Neuronal stem cell (in vitro differentiated cells): ENCODE results near the gene PWWP2A.

Source experiments
- DNase-seq: peaks from one replicate; pipeline ENCODE4 v3.0.0-alpha.2; 2013; ENCODE audit warnings: low spot score
- H2AFZ ChIP-seq: one replicate; pipeline ENCODE4 v1.6.1; 2013; ENCODE audit warnings: mild to moderate bottlenecking, low read length, inconsistent platforms
- H2AK5ac ChIP-seq: 2 replicates; pipeline ENCODE4 v1.6.1; 2013; ENCODE audit warnings: low read depth, mild to moderate bottlenecking, inconsistent platforms, low read length, moderate library complexity, mixed read lengths
- H2BK120ac ChIP-seq: 2 replicates; pipeline ENCODE4 v1.6.1; 2013; ENCODE audit warnings: low read depth, mild to moderate bottlenecking, inconsistent platforms, low read length, moderate library complexity, mixed read lengths
- H2BK12ac ChIP-seq: one replicate; pipeline ENCODE4 v1.6.1; 2013; ENCODE audit warnings: low read length, inconsistent platforms
- H2BK15ac ChIP-seq: 2 replicates; pipeline ENCODE4 v1.6.1; 2013; ENCODE audit warnings: mild to moderate bottlenecking, low read length, inconsistent platforms, mixed read lengths
- H2BK5ac ChIP-seq: one replicate; pipeline ENCODE4 v1.6.1; 2013; ENCODE audit warnings: inconsistent platforms, mild to moderate bottlenecking, low read length, moderate library complexity
- H3K14ac ChIP-seq: one replicate; pipeline ENCODE4 v1.6.1; 2013; ENCODE audit warnings: low read length, inconsistent platforms
- H3K18ac ChIP-seq: 2 replicates; pipeline ENCODE4 v1.6.1; 2013; ENCODE audit warnings: low read length, inconsistent platforms
- H3K23ac ChIP-seq: 2 replicates; pipeline ENCODE4 v1.6.1; 2013; ENCODE audit warnings: low read depth, mild to moderate bottlenecking, mixed read lengths, low read length, inconsistent platforms; ENCODE audit not compliant: poor library complexity
- H3K27ac ChIP-seq: replicated peaks from 3 replicates; pipeline ENCODE4 v1.5.1; 2013; ENCODE audit warnings: low read length, inconsistent platforms
- H3K27me3 ChIP-seq, 3 experiments: 2 replicates each; pipeline ENCODE4 v1.6.1; 2013; ENCODE audit warnings: low read length in 3 of 3, mild to moderate bottlenecking in 2 of 3, inconsistent platforms in 1 of 3, low read depth in 1 of 3, mixed read lengths in 1 of 3, moderate library complexity in 1 of 3; ENCODE audit not compliant: control insufficient read depth in 3 of 3, insufficient read depth in 3 of 3
- H3K36me3 ChIP-seq, 2 donors: replicated peaks in 1 of 2; 2 replicates each; pipeline ENCODE4 v1.6.1; 2013; ENCODE audit warnings: low read length in 2 of 2; ENCODE audit not compliant: control insufficient read depth in 2 of 2, insufficient read depth in 2 of 2
- H3K4ac ChIP-seq: 2 replicates; pipeline ENCODE4 v1.6.1; 2013; ENCODE audit warnings: inconsistent platforms, mild to moderate bottlenecking, low read length, moderate library complexity
- H3K4me1 ChIP-seq, 2 donors: 1 replicate in 1 of 2; 2 replicates in 1 of 2; pipeline ENCODE4 v1.6.1; 2013; ENCODE audit warnings: low read length in 2 of 2, low read depth in 1 of 2; ENCODE audit not compliant: control insufficient read depth in 2 of 2, insufficient read depth in 1 of 2
- H3K4me2 ChIP-seq: one replicate; pipeline ENCODE4 v1.6.1; 2013; ENCODE audit warnings: mild to moderate bottlenecking, low read length, inconsistent platforms; ENCODE audit not compliant: insufficient read depth, poor library complexity, severe bottlenecking
- H3K4me3 ChIP-seq, 2 donors: 2 replicates each; pipeline ENCODE4 v1.5.1; 2013; ENCODE audit warnings: low read length in 2 of 2, mild to moderate bottlenecking in 2 of 2, inconsistent platforms in 1 of 2, moderate library complexity in 1 of 2
- H3K79me1 ChIP-seq: one replicate; pipeline ENCODE4 v1.6.1; 2013; ENCODE audit warnings: low read depth, mild to moderate bottlenecking, inconsistent platforms, low read length, moderate library complexity
- H3K9ac ChIP-seq: one replicate; pipeline ENCODE4 v1.6.1; 2013; ENCODE audit warnings: mild to moderate bottlenecking, low read depth, low read length, inconsistent platforms; ENCODE audit not compliant: poor library complexity
- H3K9me3 ChIP-seq, 2 donors: replicated peaks in 1 of 2; 2 replicates each; pipeline versions ENCODE3 to v1.6.1; 2013; ENCODE audit warnings: low read length in 2 of 2, mild to moderate bottlenecking in 2 of 2, inconsistent platforms in 1 of 2, low read depth in 1 of 2, mixed read lengths in 1 of 2, moderate library complexity in 1 of 2; ENCODE audit not compliant: control insufficient read depth in 2 of 2, insufficient read depth in 1 of 2
- H4K8ac ChIP-seq: one replicate; pipeline ENCODE4 v1.6.1; 2013; ENCODE audit warnings: low read depth, mild to moderate bottlenecking, inconsistent platforms, low read length, moderate library complexity
- H4K91ac ChIP-seq: one replicate; pipeline ENCODE4 v1.6.1; 2013; ENCODE audit warnings: low read length, low read depth, mild to moderate bottlenecking, inconsistent platforms; ENCODE audit not compliant: poor library complexity
- WGBS, 2 donors: extraction: QIAGEN DNeasy Blood & Tissue Kit; methylation state at CpG; one replicate each; pipeline ENCODE4 v1.1.7; 2013; ENCODE audit warnings: missing lambda C conversion rate in 2 of 2, mixed read lengths in 1 of 2; ENCODE audit not compliant: insufficient read length in 2 of 2, insufficient replicate concordance in 1 of 2; ENCODE audit errors: extremely low coverage in 2 of 2; 5-methylcytosine and 5-hydroxymethylcytosine counted together

Gene PWWP2A

DNA sequence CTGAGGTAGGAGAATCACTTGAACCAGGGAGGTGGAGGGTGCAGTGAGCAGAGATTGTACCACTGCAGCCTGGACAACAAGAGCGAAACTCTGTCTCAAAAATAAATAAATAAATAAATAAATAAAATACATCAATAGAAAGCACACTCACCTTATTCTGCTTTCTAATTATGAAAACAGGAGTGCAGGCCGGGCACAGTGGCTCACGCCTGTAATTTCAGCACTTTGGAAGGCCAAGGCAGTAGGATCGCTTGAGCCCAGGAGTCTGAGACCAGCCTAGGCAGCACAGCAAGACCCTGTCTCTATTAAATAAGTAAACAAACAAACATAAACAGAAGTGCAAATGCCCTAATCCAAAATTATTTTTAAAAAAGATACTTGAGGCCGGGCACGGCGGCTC lies 2.3 kb downstream of the PWWP2A start:
- Histone ChIP-seq H3K27ac (no peak overlapping the region), H2BK12ac (no peak overlapping the region)

DNA sequence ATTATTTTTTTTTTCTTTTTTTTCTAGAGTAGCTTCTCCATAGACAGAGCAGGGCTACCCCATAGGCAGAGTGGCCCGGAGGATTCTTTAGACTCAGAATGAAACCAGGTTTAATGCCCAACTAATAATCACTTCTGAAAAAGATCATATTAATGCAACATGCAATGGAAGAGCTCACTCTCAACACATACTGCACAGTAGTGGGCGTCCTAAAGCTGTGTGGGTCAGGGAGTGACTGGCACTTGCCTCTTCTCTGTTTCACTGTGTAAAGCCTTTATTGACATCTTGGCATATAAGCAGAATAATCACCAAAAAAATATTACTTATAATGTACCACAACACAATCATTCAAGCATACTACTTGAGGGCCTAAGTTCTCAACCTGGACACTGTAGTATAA lies 11.1 kb downstream of the PWWP2A start:
- no peak overlapping the region for H2BK12ac ChIP-seq
- H3K27me3 ChIP-seq = no peaks in the 10 kb centered on the region
- H3K9me3 ChIP-seq = peaks cover 0 to 10% of the 10 kb centered on the region in 2 donors
- DNase-seq = no peak
- H3K4me3 ChIP-seq = no peak overlapping the region
- H3K36me3 ChIP-seq = peaks cover 8 to 77% of the 10 kb centered on the region in 2 donors
- no peak overlapping the region for H3K4ac ChIP-seq
- H2BK120ac ChIP-seq = no peak overlapping the region
- no CpG with 5 or more reads among the region's 2 CpGs for WGBS, 2 donors
- no peak overlapping the region for H4K8ac ChIP-seq
- H3K27ac ChIP-seq = no peak overlapping the region
- H2BK5ac ChIP-seq = no peak overlapping the region
- no peaks in the 10 kb centered on the region for H3K4me1 ChIP-seq
- no peak overlapping the region for H3K9ac ChIP-seq
- H3K79me1 ChIP-seq = no peaks in the 10 kb centered on the region
- H3K4me2 ChIP-seq = no peak overlapping the region
- no peak overlapping the region for H2AK5ac ChIP-seq
- no peak overlapping the region for H2BK15ac ChIP-seq
- no peak overlapping the region for H2AFZ ChIP-seq
- no peak overlapping the region for H3K14ac ChIP-seq
- H4K91ac ChIP-seq = no peak overlapping the region
- no peak overlapping the region for H3K23ac ChIP-seq
- no peak overlapping the region for H3K18ac ChIP-seq

More for the DNA sequence above, 2.3 kb downstream of the PWWP2A start:
- Histone ChIP-seq H3K4ac (no peak overlapping the region), H2AFZ (no peak overlapping the region), H3K9me3 (peaks cover 0 to 6% of the 10 kb centered on the region in 2 donors), H3K14ac (no peak overlapping the region), H3K79me1 (peaks cover 11% of the 10 kb centered on the region), H2BK15ac (no peak overlapping the region), H3K4me2 (no peak overlapping the region), H3K36me3 (peaks cover 9 to 56% of the 10 kb centered on the region in 2 donors), H3K9ac (no peak overlapping the region), H3K4me3 (no peak overlapping the region), H4K8ac (no peak overlapping the region), H4K91ac (no peak overlapping the region), H3K27me3 (no peaks in the 10 kb centered on the region), H3K23ac (no peak overlapping the region), H2BK5ac (no peak overlapping the region), H2BK120ac (no peak overlapping the region), H3K4me1 (no peaks in the 10 kb centered on the region), H2AK5ac (no peak overlapping the region), H3K18ac (no peak overlapping the region)
- no peak for DNase-seq
- no CpG with 5 or more reads among the region's 7 CpGs for WGBS, 2 donors

DNA sequence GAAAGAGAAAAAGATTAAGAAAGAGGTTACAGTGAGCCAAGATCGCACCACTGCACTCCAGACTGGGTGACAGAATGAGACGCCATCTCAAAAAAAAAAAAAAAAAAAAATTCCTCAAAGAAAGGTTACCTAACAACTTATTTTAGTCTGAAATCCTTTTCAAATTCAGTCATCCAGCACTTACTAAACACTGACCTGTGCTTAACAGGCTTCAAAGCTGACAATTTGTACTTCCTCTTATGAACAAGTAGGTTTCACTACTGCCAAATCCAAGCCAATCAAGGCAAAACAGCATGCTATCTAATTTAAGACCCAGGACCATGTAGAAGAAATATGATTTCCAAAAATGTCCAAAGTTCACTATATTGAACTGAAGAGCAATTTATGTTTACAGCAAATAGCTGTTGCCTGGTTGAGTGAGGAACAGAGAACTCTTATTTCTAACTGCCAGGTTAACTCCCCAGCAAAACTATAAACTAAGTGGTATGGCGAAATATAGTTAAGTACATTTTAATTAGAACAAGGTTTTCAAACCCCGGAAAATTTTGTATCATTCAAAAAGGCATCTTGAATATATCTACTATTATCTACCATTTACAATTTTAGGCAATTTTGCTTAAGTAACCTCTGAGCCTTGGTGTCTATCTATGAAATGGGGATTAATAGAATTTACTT lies 13.4 kb downstream of the PWWP2A start:
- no peaks in the 10 kb centered on the region for H3K4me1 ChIP-seq
- DNase-seq = no peak
- no peak overlapping the region for H3K4me2 ChIP-seq
- H3K27ac ChIP-seq = no peak overlapping the region
- no peak overlapping the region for H2BK5ac ChIP-seq
- no peak overlapping the region for H2AK5ac ChIP-seq
- H3K14ac ChIP-seq = no peak overlapping the region
- no peaks in the 10 kb centered on the region for H3K9me3 ChIP-seq
- no peak overlapping the region for H2BK120ac ChIP-seq
- H3K9ac ChIP-seq = no peak overlapping the region
- H3K36me3 ChIP-seq = peaks cover 3 to 73% of the 10 kb centered on the region in 2 donors
- H3K23ac ChIP-seq = no peak overlapping the region
- no peak overlapping the region for H2AFZ ChIP-seq
- H2BK12ac ChIP-seq = no peak overlapping the region
- no peaks in the 10 kb centered on the region for H3K27me3 ChIP-seq
- H4K8ac ChIP-seq = no peak overlapping the region
- no peak overlapping the region for H3K18ac ChIP-seq
- no CpG with 5 or more reads among the region's 4 CpGs for WGBS, 2 donors
- no peak overlapping the region for H3K4ac ChIP-seq
- H2BK15ac ChIP-seq = no peak overlapping the region
- H3K4me3 ChIP-seq = no peak overlapping the region
- no peaks in the 10 kb centered on the region for H3K79me1 ChIP-seq
- no peak overlapping the region for H4K91ac ChIP-seq

DNA sequence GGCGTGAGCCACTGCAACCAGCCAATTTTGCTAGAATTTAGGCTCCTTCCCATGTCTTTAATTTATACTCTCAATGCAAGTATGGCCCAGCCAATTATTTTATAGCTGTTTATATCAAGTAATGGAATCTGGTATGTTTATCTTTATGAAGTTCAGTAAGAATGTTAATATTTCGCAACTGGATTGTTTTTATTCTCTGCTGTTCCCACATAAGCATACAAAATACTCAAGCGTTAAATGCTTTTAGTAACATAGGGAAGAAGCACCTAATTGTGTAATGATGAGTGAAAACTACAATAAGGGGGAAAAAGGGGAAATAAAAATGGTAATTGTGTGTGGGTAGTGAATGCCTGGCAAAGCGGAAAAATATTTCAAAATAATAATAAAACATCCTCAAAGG lies 21.3 kb downstream of the PWWP2A start:
- no peak overlapping the region for H3K23ac ChIP-seq

More for the DNA sequence above, 21.3 kb downstream of the PWWP2A start:
- Histone ChIP-seq H2BK120ac (no peak overlapping the region), H2BK5ac (no peak overlapping the region), H4K8ac (no peak overlapping the region), H3K14ac (no peak overlapping the region), H3K79me1 (peaks cover 2% of the 10 kb centered on the region), H3K4me3 (no peak overlapping the region), H3K27me3 (no peaks in the 10 kb centered on the region), H2BK15ac (no peak overlapping the region), H4K91ac (no peak overlapping the region), H2AFZ (no peak overlapping the region), H2AK5ac (no peak overlapping the region), H3K9me3 (no peaks in the 10 kb centered on the region), H3K9ac (no peak overlapping the region), H3K4ac (no peak overlapping the region), H3K36me3 (peaks cover 3 to 68% of the 10 kb centered on the region in 2 donors), H3K18ac (no peak overlapping the region), H3K4me1 (no peaks in the 10 kb centered on the region), H3K27ac (no peak overlapping the region), H2BK12ac (no peak overlapping the region), H3K4me2 (no peak overlapping the region)
- no CpG with 5 or more reads among the region's 4 CpGs for WGBS, 2 donors
- no peak for DNase-seq
